ENCODE results near the gene ATXN10. TPM values are rescaled to one million over a fixed set of nuclear protein-coding genes. Genes with fewer than 3 reads are reported as not detected.

ATXN10 gene
- total and polyA plus RNA-seq, 3 donors from 2014 or later: 171 to 204 (median 176) TPM

DNA sequence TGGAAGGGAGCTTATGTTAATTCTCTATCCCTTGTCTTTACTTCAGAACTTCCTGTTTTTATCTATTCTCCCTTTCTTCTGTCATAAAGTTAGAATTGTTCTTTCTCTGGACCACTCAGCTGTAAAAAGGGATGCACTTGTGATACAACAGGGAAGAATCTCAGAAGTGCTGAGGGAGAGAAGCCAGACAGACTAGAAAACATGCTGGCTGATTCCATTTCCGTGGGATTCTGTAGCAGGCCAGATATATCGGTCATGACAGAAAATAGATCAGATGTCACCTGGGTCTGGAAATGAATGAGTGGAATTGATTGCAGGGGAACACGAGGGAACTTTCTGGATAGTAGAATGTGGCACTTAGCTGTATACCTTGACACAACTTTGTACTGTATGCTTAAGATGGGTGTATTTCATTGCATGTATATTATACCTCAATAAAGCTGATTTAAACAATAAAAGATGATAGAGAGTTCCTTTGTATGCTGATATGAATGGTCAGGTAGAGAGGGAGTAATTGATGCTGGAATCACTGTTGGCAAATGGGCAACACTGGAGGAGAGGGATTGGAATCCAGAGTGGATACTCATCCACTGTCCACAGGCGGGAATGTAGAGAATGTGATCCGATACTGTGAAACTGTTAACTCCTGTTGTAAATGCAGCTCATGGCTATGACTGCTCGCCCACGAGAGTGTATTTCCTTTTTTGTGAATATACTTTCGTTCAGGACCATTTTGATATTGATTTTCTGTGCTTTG, 59.6 kb downstream of the ATXN10 start:
- H3K4me1 ChIP-seq: no peaks in the 10 kb centered on the region
- no peak for TF ChIP-seq POLR2A (IDR thresholded peaks at IDR 0.05)
- TF ChIP-seq, protein P1, sequence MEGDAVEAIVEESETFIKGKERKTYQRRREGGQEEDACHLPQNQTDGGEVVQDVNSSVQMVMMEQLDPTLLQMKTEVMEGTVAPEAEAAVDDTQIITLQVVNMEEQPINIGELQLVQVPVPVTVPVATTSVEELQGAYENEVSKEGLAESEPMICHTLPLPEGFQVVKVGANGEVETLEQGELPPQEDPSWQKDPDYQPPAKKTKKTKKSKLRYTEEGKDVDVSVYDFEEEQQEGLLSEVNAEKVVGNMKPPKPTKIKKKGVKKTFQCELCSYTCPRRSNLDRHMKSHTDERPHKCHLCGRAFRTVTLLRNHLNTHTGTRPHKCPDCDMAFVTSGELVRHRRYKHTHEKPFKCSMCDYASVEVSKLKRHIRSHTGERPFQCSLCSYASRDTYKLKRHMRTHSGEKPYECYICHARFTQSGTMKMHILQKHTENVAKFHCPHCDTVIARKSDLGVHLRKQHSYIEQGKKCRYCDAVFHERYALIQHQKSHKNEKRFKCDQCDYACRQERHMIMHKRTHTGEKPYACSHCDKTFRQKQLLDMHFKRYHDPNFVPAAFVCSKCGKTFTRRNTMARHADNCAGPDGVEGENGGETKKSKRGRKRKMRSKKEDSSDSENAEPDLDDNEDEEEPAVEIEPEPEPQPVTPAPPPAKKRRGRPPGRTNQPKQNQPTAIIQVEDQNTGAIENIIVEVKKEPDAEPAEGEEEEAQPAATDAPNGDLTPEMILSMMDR (IDR thresholded peaks at IDR 0.05): no peak
- H3K9me3 ChIP-seq: no peaks in the 10 kb centered on the region
- no peak for DNase-seq
- H3K4me3 ChIP-seq: no peak overlapping the region
- H3K27me3 ChIP-seq: no peaks in the 10 kb centered on the region
- H3K36me3 ChIP-seq (ENCODE audit: low read depth, missing control alignments): no peaks in the 10 kb centered on the region
- 74 to 88% methylated on average over 8 of the region's 8 CpGs for WGBS, 2 donors
- intact Hi-C loops (cut with DNase I; ENCODE audit: low total_unique reads): no loop called here
- H3K27ac ChIP-seq: no peak overlapping the region

DNA sequence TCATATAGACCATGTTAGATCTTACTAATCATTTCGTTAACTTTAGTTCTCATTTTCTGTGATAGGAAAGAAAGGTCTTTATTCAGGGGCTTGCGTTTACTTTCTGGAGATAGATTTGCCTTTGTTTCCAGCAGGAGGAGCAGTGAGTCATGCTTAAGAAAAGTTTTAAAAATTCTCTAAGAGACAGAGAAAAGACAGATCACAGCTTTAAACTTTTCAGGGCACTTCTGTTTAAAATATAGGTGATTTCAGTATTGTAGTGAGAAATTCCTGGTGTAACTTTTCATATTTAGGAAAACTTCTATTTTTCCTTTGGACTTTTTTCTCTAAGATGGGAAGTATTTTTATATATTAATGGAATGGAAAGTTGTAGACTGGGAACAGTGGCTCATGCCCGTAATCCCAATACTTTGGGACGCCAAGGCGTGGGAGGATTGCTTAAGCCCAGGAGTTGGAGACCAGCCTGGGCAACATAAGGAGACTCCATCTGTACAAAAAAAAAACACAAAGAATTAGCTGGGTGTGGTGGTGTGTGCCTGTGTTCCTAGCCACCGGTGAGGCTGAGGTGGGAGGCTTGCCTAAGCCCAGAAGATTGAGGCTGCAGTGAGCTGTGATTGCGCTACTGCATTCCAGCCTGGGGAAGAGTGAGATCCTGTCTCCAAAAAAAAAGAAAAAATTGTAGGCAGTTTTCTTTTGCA, 60.3 kb downstream of the ATXN10 start:
- no peak for DNase-seq
- intact Hi-C loops (cut with DNase I; ENCODE audit: low total_unique reads): no loop called here

DNA sequence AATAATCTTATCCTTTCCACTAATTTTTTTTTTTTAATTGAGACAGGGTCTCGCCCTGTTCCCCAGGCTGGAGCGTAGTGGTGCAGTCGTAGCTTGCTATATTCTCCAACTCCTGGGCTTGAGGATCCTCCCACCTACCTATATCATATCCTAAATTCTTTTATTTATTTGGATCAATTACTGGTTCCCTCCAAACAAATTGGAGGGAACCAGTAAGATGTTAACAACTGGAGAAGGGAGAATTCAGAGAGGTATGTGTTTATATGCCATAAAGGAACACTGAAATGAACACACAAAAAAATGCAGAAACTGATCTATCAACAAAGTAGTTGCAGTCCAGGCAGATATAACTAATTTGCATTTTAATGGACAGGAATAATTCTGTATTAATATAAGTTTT, 63.6 kb downstream of the ATXN10 start:
- H3K9me3 ChIP-seq: no peaks in the 10 kb centered on the region
- no peaks in the 10 kb centered on the region for H3K4me1 ChIP-seq
- WGBS, 2 donors: 98% methylated on average over 3 of the region's 3 CpGs
- intact Hi-C loops (cut with DNase I; ENCODE audit: low total_unique reads): no loop called here
- H3K4me3 ChIP-seq: no peak overlapping the region
- TF ChIP-seq, protein P1 (IDR thresholded peaks at IDR 0.05): no peak
- TF ChIP-seq POLR2A (IDR thresholded peaks at IDR 0.05): no peak
- H3K36me3 ChIP-seq (ENCODE audit: low read depth, missing control alignments): no peaks in the 10 kb centered on the region
- no peaks in the 10 kb centered on the region for H3K27me3 ChIP-seq
- no peak for DNase-seq
- no peak overlapping the region for H3K27ac ChIP-seq

More for the DNA sequence above, 60.3 kb downstream of the ATXN10 start:
- Histone ChIP-seq H3K36me3 (ENCODE audit: low read depth, missing control alignments) (no peaks in the 10 kb centered on the region), H3K4me3 (no peak overlapping the region), H3K27ac (no peak overlapping the region), H3K4me1 (no peaks in the 10 kb centered on the region), H3K27me3 (no peaks in the 10 kb centered on the region), H3K9me3 (no peaks in the 10 kb centered on the region)
- TF ChIP-seq, protein P1 (IDR thresholded peaks at IDR 0.05): peak in 1 of 3 experiments; percentile 22
- TF ChIP-seq POLR2A (IDR thresholded peaks at IDR 0.05): no peak
- WGBS, 2 donors: 62 to 81% methylated on average over 7 of the region's 7 CpGs

DNA sequence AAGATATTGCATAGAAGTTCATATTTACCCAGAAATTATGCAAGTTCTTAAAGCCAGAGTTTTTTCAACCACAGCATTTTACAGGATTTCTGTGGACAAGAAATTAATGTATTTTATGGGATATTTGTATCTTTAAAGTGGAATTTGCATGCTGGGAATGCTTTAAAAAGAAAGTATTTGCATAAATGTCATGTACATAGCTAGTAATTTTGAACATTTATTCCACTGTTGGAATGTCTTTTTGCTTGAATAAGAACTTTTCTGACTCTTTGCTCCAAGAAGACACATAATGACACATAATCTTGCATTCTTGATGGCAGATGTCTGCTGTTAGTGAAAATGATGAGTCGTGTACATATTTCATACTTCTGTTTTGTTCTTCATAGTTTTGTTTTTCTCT, 66.6 kb downstream of the ATXN10 start:
- DNase-seq: no peak
- Histone ChIP-seq H3K4me1 (no peaks in the 10 kb centered on the region), H3K4me3 (no peak overlapping the region), H3K36me3 (ENCODE audit: low read depth, missing control alignments) (no peaks in the 10 kb centered on the region), H3K27ac (no peak overlapping the region), H3K9me3 (no peaks in the 10 kb centered on the region), H3K27me3 (no peaks in the 10 kb centered on the region)
- TF ChIP-seq, protein P1 (IDR thresholded peaks at IDR 0.05): no peak
- TF ChIP-seq POLR2A (IDR thresholded peaks at IDR 0.05): no peak
- intact Hi-C loops (cut with DNase I; ENCODE audit: low total_unique reads): no loop called here
- 94% methylated on average over 1 of the region's 1 CpG for WGBS, 2 donors
